ENCODE data around the gene TBC1D21. TPM values are rescaled to one million over a fixed set of nuclear protein-coding genes. Genes with fewer than 3 reads are reported as not detected.

The TBC1D21 gene
- total RNA-seq, 1 donor from 2014 or later = not detected

- ATAC-seq = no peak
These were observed 11.1 kb upstream of the TBC1D21 start for GRCh38 chr15:73862276-73862675.

DNA sequence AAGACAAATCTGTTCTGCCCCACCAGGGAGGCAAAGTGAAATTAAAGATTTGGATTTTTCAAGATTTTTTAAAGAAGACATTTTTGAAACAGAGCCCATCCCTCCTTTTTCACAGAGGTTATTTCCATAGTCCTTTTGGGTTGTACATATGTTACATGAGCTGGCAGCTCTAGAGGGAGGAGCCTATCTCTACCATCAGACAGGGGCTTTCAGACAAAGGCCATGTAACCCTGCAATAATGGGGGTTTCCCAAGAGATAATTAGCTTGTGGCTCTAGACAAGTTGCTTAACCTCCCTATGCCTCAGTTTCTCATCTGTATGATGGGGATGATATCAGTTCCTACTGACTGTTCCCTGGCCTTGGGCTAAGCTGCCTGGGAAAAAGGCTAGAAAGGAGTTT lies 8.0 kb upstream of the TBC1D21 start:
- no peak for ATAC-seq

- no peak for ATAC-seq
These were observed 7.5 kb upstream of the TBC1D21 start for GRCh38 chr15:73865904-73866303.

DNA sequence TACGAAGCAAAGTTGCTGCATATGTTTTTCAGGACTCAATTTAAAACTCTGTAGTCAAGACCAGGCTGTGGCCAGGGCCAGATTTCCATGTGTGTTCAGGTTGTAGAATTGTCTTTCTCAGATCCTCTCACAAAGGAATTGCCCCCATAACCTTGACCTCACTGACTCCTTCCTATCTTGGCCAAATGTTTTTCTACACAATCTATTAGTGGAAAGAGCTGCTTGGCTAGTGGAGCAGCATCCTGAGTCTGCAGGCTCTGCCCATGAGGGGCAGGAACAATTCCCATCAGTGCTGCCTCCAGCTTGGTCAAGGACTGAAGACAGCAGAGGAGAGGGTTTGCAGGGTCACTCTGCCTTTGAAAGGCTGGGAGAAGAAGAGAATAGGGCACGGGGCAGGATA lies 6.9 kb upstream of the TBC1D21 start:
- no peak for ATAC-seq

- no peak for ATAC-seq
These were observed 6.4 kb upstream of the TBC1D21 start for GRCh38 chr15:73866881-73867410.

GRCh38 chr15:73867426-73867825 lies 5.9 kb upstream of the TBC1D21 start:
- no peak for ATAC-seq

DNA sequence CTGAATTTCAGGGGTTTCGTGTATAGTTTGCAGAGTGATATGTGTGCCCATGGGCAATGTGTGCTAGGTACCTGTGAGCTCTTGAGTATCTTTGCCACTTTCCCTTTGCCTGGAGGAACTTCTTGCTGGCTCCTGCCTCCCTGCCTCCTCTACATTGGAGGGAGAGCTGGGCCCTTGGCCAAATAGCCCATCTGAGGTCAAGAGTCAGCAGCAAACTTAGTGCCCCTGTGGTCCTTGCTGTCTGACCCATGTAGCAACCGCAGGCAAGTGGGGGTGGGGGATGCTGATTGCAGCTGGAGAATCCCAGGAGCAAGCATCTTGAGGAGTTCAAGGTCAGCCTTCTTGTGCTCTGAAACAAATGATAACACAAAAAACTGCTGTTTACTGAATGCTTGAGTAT lies 5.4 kb upstream of the TBC1D21 start:
- no peak for ATAC-seq

GRCh38 chr15:73869216-73869995 lies 4.0 kb upstream of the TBC1D21 start:
- no peak for ATAC-seq

DNA sequence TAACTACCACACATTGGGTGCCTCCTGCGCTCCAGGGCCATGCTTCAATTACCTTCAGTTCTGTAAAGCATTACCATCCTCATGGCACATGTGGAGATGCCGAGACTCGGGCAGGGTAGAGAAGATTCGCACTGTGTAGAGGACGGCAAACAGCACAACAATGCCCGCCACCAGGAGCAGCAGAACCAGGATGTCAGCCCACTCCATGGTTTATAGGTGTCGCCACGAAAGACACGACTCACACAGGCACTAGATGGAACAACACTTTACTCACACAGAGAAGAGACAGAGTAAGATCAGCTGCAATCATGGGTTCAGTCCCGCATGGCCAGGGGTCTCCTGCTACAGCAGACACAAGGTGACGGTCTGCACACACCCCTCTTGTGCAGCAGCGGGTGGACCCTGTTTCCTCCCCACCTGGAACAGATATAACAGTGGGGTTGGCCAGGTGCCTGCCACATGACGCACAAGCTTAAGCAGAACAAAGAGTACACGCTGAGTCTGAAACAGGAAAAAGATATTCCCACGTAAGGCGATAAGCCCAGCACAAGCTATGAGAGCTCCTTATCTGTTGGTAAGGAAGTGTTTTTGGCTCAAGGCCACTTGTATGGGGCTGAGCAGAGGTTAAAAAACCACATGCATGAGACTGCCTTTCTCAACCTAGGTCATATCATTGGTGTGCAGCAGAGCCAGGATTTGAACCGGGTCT lies 2.5 kb upstream of the TBC1D21 start:
- ATAC-seq = peak; percentile 31

- no peak for ATAC-seq
These were observed 1.0 kb upstream of the TBC1D21 start for GRCh38 chr15:73872346-73872745.

GRCh38 chr15:73873889-73874511 lies 636 bp downstream of the TBC1D21 start:
- ATAC-seq = no peak

DNA sequence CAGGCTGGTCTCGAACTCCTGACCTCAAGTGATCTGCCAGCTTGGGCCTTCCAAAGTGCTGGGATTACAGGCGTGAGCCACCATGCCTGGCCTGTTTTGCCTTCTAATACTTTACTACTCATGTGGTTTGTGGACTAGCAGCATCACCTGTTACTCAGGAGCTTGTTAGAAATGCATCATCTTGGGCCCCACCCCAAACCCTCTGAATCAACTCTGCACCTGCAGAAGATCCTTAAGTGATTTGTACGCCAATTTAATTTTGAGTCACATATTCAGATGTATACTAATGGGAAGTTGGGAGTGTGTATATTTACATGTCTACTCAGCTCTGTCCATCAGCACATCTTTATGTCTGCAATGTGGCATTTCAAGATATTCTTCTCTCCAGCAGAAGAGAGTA lies 6.1 kb downstream of the TBC1D21 start:
- ATAC-seq = peak; percentile 85

GRCh38 chr15:73881579-73882320 lies 8.4 kb downstream of the TBC1D21 start:
- no peak for ATAC-seq

DNA sequence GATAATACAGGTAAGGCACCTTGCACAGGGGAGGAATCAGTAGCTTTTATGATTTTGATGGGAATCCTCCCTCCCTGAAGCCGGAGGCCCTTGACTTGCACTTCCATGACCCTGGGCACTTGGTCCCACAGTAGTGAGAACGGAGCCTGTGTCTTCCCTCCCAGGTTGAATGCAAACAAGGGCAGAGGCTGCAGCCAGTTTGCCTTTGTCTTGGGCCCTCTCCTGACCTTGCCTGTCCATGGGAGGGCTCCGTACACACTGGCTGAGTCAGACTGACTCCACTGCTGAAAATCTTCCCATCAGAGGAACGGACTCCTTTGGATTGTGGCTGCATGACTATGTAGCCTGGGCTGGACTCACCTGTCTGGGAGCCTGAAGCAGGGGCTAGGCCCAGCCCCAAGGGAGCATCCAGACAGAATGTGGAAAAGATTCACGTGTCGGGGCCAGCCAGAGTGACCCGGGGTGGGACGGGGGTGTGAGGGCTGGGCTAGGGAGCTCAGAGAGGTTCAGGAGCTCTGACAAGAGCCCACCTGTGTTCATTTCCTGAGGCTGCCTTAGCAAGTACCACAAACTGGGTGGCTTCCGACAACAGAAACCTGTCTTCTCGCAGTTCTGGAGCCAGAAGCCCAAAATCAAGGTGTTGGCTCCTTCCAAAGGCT lies 9.5 kb downstream of the TBC1D21 start:
- no peak for ATAC-seq

DNA sequence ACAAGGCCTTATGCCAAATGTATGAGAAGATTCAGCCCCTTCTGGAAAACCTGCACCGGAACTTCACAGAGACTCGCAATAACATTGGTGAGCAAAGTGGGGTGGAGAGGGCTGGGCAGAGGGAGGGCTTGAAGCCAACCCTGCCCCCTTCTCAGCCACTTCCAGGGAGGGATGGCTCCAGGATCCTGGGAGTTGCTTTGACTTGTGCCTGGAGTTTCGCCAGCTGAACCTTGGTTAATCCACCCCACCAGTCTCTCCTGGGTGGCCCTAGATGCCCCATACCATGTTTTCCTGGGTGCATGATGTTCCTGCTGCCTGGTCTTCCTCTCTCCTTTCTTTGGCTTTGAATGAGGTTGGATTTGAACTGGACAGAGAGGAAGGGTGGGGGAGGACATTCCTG lies 10.8 kb downstream of the TBC1D21 start:
- ATAC-seq = no peak

GRCh38 chr15:73885954-73886700 lies 12.8 kb downstream of the TBC1D21 start:
- ATAC-seq = no peak

DNA sequence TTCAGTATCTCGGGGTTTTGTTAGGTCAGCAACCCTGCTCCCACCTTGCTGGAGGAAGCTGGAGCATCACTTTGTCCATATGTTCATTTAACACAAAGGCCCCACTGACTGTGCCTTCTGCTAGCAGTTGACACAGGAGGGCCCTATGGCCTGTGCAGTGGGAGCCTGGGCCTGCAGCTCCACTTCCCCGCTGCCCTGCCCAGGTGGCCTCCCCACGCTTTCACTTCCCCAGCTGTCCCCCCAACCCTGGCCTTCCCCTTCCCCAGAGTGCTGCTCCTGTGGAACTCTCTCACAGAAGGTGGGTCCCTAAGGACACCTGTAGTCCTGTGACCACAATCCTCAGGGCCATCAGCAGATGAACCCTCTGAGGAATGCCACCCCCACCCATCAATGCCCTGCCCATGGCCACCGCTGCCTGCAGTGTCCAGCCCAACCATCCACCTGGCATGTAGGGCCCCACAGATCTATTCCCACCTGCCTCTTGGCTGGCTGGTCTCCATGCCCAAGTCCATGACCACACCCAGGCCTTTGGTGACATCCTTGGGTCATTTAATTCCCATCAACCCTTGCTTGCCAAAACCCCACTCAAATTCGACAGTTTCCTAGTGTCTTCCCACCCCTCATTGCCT lies 13.5 kb downstream of the TBC1D21 start:
- no peak for ATAC-seq

DNA sequence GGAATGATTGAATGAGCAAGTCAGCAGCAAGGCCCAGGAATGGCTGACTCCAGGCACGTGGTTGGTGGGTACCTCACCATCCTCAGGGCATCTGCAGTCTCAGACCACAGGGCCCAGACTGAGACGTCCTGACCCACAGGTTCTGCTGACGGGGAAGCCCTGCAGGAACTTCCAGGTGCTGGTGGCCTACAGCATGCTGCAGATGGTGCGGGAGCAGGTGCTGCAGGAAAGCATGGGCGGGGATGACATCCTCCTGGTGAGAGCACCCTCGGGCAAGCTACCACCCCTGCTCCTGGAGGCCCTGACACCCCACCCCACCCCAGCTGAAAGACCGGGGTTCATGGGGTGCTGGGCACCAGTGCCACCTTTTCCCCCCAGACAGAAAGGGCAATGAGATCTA lies 14.1 kb downstream of the TBC1D21 start:
- no peak for ATAC-seq

DNA sequence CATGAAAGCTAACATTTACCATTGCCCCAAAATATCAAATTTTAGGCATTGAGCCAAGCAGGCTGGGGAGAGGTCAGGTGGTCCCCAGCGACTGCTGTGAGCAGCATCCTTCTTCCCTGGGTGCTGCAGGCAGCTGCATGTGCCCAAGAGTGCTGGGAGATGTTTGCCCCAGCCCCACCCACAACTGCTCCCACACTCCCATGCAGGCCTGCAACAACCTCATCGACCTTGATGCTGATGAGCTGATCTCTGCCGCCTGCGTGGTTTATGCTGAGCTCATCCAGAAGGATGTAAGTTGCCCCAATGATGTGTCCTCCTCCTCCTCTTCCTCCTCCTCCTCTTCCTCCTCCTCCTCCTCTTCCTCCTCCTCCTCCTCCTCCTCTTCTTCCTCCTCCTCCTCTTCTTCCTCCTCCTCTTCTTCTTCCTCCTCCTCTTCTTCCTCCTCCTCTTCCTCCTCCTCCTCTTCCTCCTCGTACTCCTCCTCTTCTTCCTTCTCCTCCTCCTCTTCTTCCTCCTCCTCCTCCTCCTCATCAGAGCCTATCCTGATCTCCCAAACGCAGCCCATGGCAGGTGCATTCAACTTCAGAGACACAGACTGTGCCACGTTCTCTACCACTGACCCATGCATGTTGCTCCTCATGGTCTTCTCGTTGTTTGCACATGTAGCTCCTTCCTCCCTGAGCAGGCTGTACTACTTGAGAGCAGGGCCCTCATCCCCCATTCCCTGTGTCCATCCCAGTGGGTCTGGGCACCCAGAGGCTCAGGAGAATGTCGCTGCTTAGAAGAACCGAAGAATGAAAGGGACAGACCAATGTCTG lies 15.1 kb downstream of the TBC1D21 start:
- no peak for ATAC-seq

All from esophagus mucosa (tissue), 1 donor.